RWPE2 (cell line): ENCODE data around the gene HAUS7.
A peak's percentile ranks its signal among the peaks of the same experiment; 100 is the strongest.

ENCODE experiments used
- ATAC-seq: fragments of 200-7000 bp; cut with Tn5 transposase; 3 replicates; pipeline ENCODE4 v1.9.1; 2021; ENCODE audit warnings: low read depth
- DNase-seq: peaks from one replicate; pipeline ENCODE4 v3.0.0-alpha.2; 2020; ENCODE audit warnings: low spot score
- H3K27ac ChIP-seq: fragments of 450-650 bp; 2 replicates; pipeline ENCODE4 v1.5.1; 2017; ENCODE audit warnings: mild to moderate bottlenecking; ENCODE audit not compliant: poor library complexity, severe bottlenecking
- H3K27me3 ChIP-seq: fragments of 250-450 bp; sonication (Bioruptor Pico); 2 replicates; pipeline ENCODE4 v1.5.1; 2021; ENCODE audit warnings: mild to moderate bottlenecking, moderate library complexity; ENCODE audit not compliant: insufficient read depth, poor library complexity, severe bottlenecking
- H3K36me3 ChIP-seq: fragments of 250-450 bp; sonication (Bioruptor Pico); 2 replicates; pipeline ENCODE4 v1.5.1; 2020; ENCODE audit warnings: low read depth, mild to moderate bottlenecking, moderate library complexity
- H3K4me1 ChIP-seq: fragments of 250-450 bp; sonication (Bioruptor Pico); 2 replicates; pipeline ENCODE4 v1.5.1; 2021; ENCODE audit warnings: mild to moderate bottlenecking, moderate library complexity; ENCODE audit not compliant: insufficient read depth, poor library complexity, severe bottlenecking
- H3K4me3 ChIP-seq: fragments of 250-450 bp; sonication (Bioruptor Pico); 2 replicates; pipeline ENCODE4 v1.5.1; 2021; ENCODE audit warnings: mild to moderate bottlenecking, moderate library complexity; ENCODE audit not compliant: severe bottlenecking
- H3K9me3 ChIP-seq: fragments of 250-450 bp; sonication (Bioruptor Pico); 2 replicates; pipeline ENCODE4 v1.5.1; 2021; ENCODE audit warnings: mild to moderate bottlenecking, moderate library complexity; ENCODE audit not compliant: severe bottlenecking
- CTCF ChIP-seq: fragments of 450-650 bp; IDR thresholded peaks from one replicate; pipeline ENCODE4 v1.5.1; 2017; ENCODE audit warnings: mild to moderate bottlenecking, moderate library complexity; ENCODE audit not compliant: poor library complexity, severe bottlenecking

Gene HAUS7

GRCh38 chrX:153470411-153471363 is at the start of gene HAUS7:
TSS of gene HAUS7 (minus strand) at chrX:153470576. CDS start at chrX:153470557, 19 bp downstream.
- H3K36me3 ChIP-seq: no peaks in the 10 kb centered on the region
- H3K27ac ChIP-seq: no peak within 1 kb of the TSS
- H3K27me3 ChIP-seq: no peaks in the 10 kb centered on the region
- peak within 1 kb of the TSS; percentile 95 for H3K4me3 ChIP-seq
- peak; percentile 82 for ATAC-seq
- H3K9me3 ChIP-seq: no peaks in the 10 kb centered on the region
- peak; percentile 66 for TF ChIP-seq CTCF
- no peaks in the 10 kb centered on the region for H3K4me1 ChIP-seq
- DNase-seq: peak; percentile 74

GRCh38 chrX:153519569-153520286 is 49.4 kb upstream of the HAUS7 start:
- DNase-seq (no peak), ATAC-seq (peak; percentile 71; the same call in 2 of the 3 replicates)
- no peaks in the 10 kb centered on the region for H3K36me3 ChIP-seq
- no peak overlapping the region for H3K4me3 ChIP-seq
- H3K27me3 ChIP-seq: peaks cover 11% of the 10 kb centered on the region
- H3K4me1 ChIP-seq: no peaks in the 10 kb centered on the region
- no peak overlapping the region for H3K27ac ChIP-seq
- TF ChIP-seq CTCF: no peak
- H3K9me3 ChIP-seq: no peaks in the 10 kb centered on the region

- DNase-seq: no peak
- Histone ChIP-seq H3K27ac (no peak overlapping the region), H3K4me3 (no peak overlapping the region), H3K4me1 (no peaks in the 10 kb centered on the region), H3K36me3 (no peaks in the 10 kb centered on the region), H3K27me3 (peaks cover 11% of the 10 kb centered on the region), H3K9me3 (no peaks in the 10 kb centered on the region)
- no peak for TF ChIP-seq CTCF
- no peak for ATAC-seq
Observed at GRCh38 chrX:153517946-153518834, 47.8 kb upstream of the HAUS7 start.

- Histone ChIP-seq H3K4me3 (no peak within 1 kb of the TSS), H3K36me3 (no peaks in the 10 kb centered on the region), H3K27ac (no peak within 1 kb of the TSS), H3K4me1 (no peaks in the 10 kb centered on the region), H3K27me3 (peaks cover 11% of the 10 kb centered on the region), H3K9me3 (no peaks in the 10 kb centered on the region)
- no peak for TF ChIP-seq CTCF
- ATAC-seq (no peak), DNase-seq (no peak)
Observed at GRCh38 chrX:153517423-153517822, 47.0 kb upstream of the HAUS7 start, which contains the start of gene ATP2B3. TSS of gene ATP2B3 (plus strand) at chrX:153517642. CDS start at chrX:153536248, 18,606 bp downstream.
